ENCODE data around the gene ABLIM3. TPM values are rescaled to one million over a fixed set of nuclear protein-coding genes. Genes with fewer than 3 reads are reported as not detected.

The ABLIM3 gene
- polyA plus RNA-seq, 1 experiment = 25.7 TPM

- ChIA-PET CTCF (interaction anchor here (1.1 to 1.2 kb wide), 3 partner anchors 9 to 76 kb away, joined by 3 to 4 read pairs (median 3); partner anchors contain the start of gene ABLIM3), POLR2A (no interaction called here)
These were observed 76.0 kb downstream of the ABLIM3 start for GRCh38 chr5:149217096-149217802.

GRCh38 chr5:149217803-149218155 is 76.5 kb downstream of the ABLIM3 start:
- no peaks in the 10 kb centered on the region for H3K36me3 ChIP-seq (ENCODE audit: control insufficient read depth, insufficient read depth, low read length)
- ChIA-PET POLR2A (no interaction called here), CTCF (interaction anchor here (1.1 to 1.2 kb wide), 3 partner anchors 9 to 76 kb away, joined by 3 to 4 read pairs (median 3); partner anchors contain the start of gene ABLIM3)
- no peak overlapping the region for H3K4me3 ChIP-seq (ENCODE audit: low read depth, low read length)
- no peak for TF ChIP-seq CTCF (IDR thresholded peaks at IDR 0.05; ENCODE audit: insufficient read depth, low read depth, low read length)
- no peak for DNase-seq (ENCODE audit: low read depth)
- H3K27me3 ChIP-seq (ENCODE audit: control insufficient read depth, insufficient read depth, low read length) = no peaks in the 10 kb centered on the region

More at GRCh38 chr5:149217096-149217802, 76.0 kb downstream of the ABLIM3 start:
- no peaks in the 10 kb centered on the region for H3K27me3 ChIP-seq (ENCODE audit: control insufficient read depth, insufficient read depth, low read length)
- H3K36me3 ChIP-seq (ENCODE audit: control insufficient read depth, insufficient read depth, low read length) = no peaks in the 10 kb centered on the region
- TF ChIP-seq CTCF (IDR thresholded peaks at IDR 0.05; ENCODE audit: insufficient read depth, low read depth, low read length) = no peak
- no peak for DNase-seq (ENCODE audit: low read depth)
- no peak overlapping the region for H3K4me3 ChIP-seq (ENCODE audit: low read depth, low read length)

- CTCF ChIA-PET = interaction anchor here (2.1 kb wide), 1 partner anchor 10 kb away, joined by 6 read pairs; no protein-coding TSS in a partner anchor
- H3K36me3 ChIP-seq (ENCODE audit: control insufficient read depth, insufficient read depth, low read length) = no peaks in the 10 kb centered on the region
- H3K4me3 ChIP-seq (ENCODE audit: low read depth, low read length) = no peak overlapping the region
- TF ChIP-seq CTCF (IDR thresholded peaks at IDR 0.05; ENCODE audit: insufficient read depth, low read depth, low read length) = no peak
- POLR2A ChIA-PET = no interaction called here
- DNase-seq (ENCODE audit: low read depth) = no peak
- no peaks in the 10 kb centered on the region for H3K27me3 ChIP-seq (ENCODE audit: control insufficient read depth, insufficient read depth, low read length)
These were observed 78.3 kb downstream of the ABLIM3 start for GRCh38 chr5:149219584-149219983.

GRCh38 chr5:149220750-149221149 is 79.5 kb downstream of the ABLIM3 start:
- no peak overlapping the region for H3K4me3 ChIP-seq (ENCODE audit: low read depth, low read length)
- no peak for DNase-seq (ENCODE audit: low read depth)
- TF ChIP-seq CTCF (IDR thresholded peaks at IDR 0.05; ENCODE audit: insufficient read depth, low read depth, low read length) = no peak
- H3K27me3 ChIP-seq (ENCODE audit: control insufficient read depth, insufficient read depth, low read length) = no peaks in the 10 kb centered on the region
- H3K36me3 ChIP-seq (ENCODE audit: control insufficient read depth, insufficient read depth, low read length) = no peaks in the 10 kb centered on the region
- ChIA-PET POLR2A (no interaction called here), CTCF (interaction anchor here (2.1 kb wide), 1 partner anchor 9 kb away, joined by 6 read pairs; no protein-coding TSS in a partner anchor)

GRCh38 chr5:149221326-149221725 is 80.0 kb downstream of the ABLIM3 start:
- peak; percentile 25 for DNase-seq (ENCODE audit: low read depth)
- ChIA-PET POLR2A (no interaction called here), CTCF (interaction anchor here (0.6 to 18.3 kb wide), 4 partner anchors 8 to 480 kb away, joined by 3 to 339 read pairs (median 5); partner anchors contain the start of gene ABLIM3)
- no peaks in the 10 kb centered on the region for H3K36me3 ChIP-seq (ENCODE audit: control insufficient read depth, insufficient read depth, low read length)
- TF ChIP-seq CTCF (IDR thresholded peaks at IDR 0.05; ENCODE audit: insufficient read depth, low read depth, low read length) = no peak
- no peaks in the 10 kb centered on the region for H3K27me3 ChIP-seq (ENCODE audit: control insufficient read depth, insufficient read depth, low read length)
- H3K4me3 ChIP-seq (ENCODE audit: low read depth, low read length) = no peak overlapping the region
